GM18861 (cell line): Measurements from ENCODE around the gene C11orf21.
"Not testable (repeated sequence)": the region's sequence is repeated elsewhere in the genome, so short reads cannot be mapped to it uniquely, and the experiment has no call there.

Experiments used
- ATAC-seq: cut with Tn5 transposase; IDR thresholded peaks from one replicate; pipeline ENCODE4 v1.9.1; 2021; ENCODE audit not compliant: unreplicated experiment

C11orf21 gene

GRCh38 chr11:2301631-2302305 is at the start of gene C11orf21, which contains the start of gene TSPAN32:
Gene C11orf21 (minus strand): TSS chr11:2301918. CDS start chr11:2301808, 110 bp downstream.
Gene TSPAN32 (plus strand): TSS chr11:2302013. CDS start chr11:2302150, 137 bp downstream.
- ATAC-seq = peak; percentile 57

GRCh38 chr11:2348986-2349385 is 47.3 kb upstream of the C11orf21 start:
- ATAC-seq = no peak

GRCh38 chr11:2347308-2347830 is 45.7 kb upstream of the C11orf21 start:
- no peak for ATAC-seq

- ATAC-seq = no peak
These were observed 45.0 kb upstream of the C11orf21 start for GRCh38 chr11:2346586-2347307.

GRCh38 chr11:2346014-2346413 is 44.3 kb upstream of the C11orf21 start:
- ATAC-seq = no peak

- ATAC-seq = no peak
These were observed 43.3 kb upstream of the C11orf21 start for GRCh38 chr11:2345050-2345449.

GRCh38 chr11:2343502-2343901 is 41.8 kb upstream of the C11orf21 start:
- no peak for ATAC-seq

- no peak for ATAC-seq
These were observed 41.3 kb upstream of the C11orf21 start for GRCh38 chr11:2342981-2343380.

GRCh38 chr11:2342557-2342956 is 40.8 kb upstream of the C11orf21 start:
- no peak for ATAC-seq

- ATAC-seq = not testable (repeated sequence)
These were observed 37.0 kb upstream of the C11orf21 start for GRCh38 chr11:2338760-2339159.

- ATAC-seq = not testable (repeated sequence)
These were observed 33.6 kb upstream of the C11orf21 start for GRCh38 chr11:2335286-2335685.

- not testable (repeated sequence) for ATAC-seq
These were observed 31.9 kb upstream of the C11orf21 start for GRCh38 chr11:2333486-2334205.

- not testable (repeated sequence) for ATAC-seq
These were observed 30.9 kb upstream of the C11orf21 start for GRCh38 chr11:2332569-2332968.

GRCh38 chr11:2331404-2331803 is 29.7 kb upstream of the C11orf21 start:
- ATAC-seq = no peak

GRCh38 chr11:2330696-2331095 is 29.0 kb upstream of the C11orf21 start:
- ATAC-seq = no peak

GRCh38 chr11:2329551-2329950 is 27.8 kb upstream of the C11orf21 start:
- no peak for ATAC-seq

- ATAC-seq = no peak
These were observed 27.1 kb upstream of the C11orf21 start for GRCh38 chr11:2328656-2329354.

- no peak for ATAC-seq
These were observed 26.3 kb upstream of the C11orf21 start for GRCh38 chr11:2328021-2328420.

- ATAC-seq = no peak
These were observed 25.3 kb upstream of the C11orf21 start for GRCh38 chr11:2327032-2327431.

- no peak for ATAC-seq
These were observed 24.0 kb upstream of the C11orf21 start for GRCh38 chr11:2325719-2326118.

- no peak for ATAC-seq
These were observed 23.4 kb upstream of the C11orf21 start for GRCh38 chr11:2325123-2325522.
